Fibroblast of lung (primary cell): ENCODE data around the gene PEX11G. TPM values are rescaled to one million over a fixed set of nuclear protein-coding genes. Genes with fewer than 3 reads are reported as not detected.

Source experiments
- DNase-seq, 2 donors: peaks; one replicate each; pipeline versions ENCODE4 v3.0.0 to v3.0.0-alpha.2; 2010; ENCODE audit warnings: low read depth in 2 of 2
- H2AFZ ChIP-seq: 2 replicates; pipeline ENCODE4 v1.5.1; 2012; ENCODE audit warnings: low read length, control low read depth, inconsistent platforms
- H3K27ac ChIP-seq: 2 replicates; pipeline ENCODE4 v1.5.1; 2011; ENCODE audit warnings: low read length, control low read depth; ENCODE audit not compliant: insufficient read depth
- H3K27me3 ChIP-seq: 2 replicates; pipeline ENCODE4 v1.5.1; 2011; ENCODE audit warnings: mild to moderate bottlenecking, low read length; ENCODE audit not compliant: control insufficient read depth, insufficient read depth
- H3K36me3 ChIP-seq: 2 replicates; pipeline ENCODE4 v1.5.1; 2011; ENCODE audit warnings: low read length; ENCODE audit not compliant: control insufficient read depth, insufficient read depth
- H3K4me1 ChIP-seq: 2 replicates; pipeline ENCODE4 v1.5.1; 2011; ENCODE audit warnings: low read length; ENCODE audit not compliant: control insufficient read depth, insufficient read depth; ENCODE audit errors: extremely low read depth
- H3K4me2 ChIP-seq: 2 replicates; pipeline ENCODE4 v1.5.1; 2011; ENCODE audit warnings: low read length, control low read depth; ENCODE audit not compliant: insufficient read depth; ENCODE audit errors: extremely low read depth
- H3K4me3 ChIP-seq, 4 experiments: fragments of 200-600 bp in 1 of 4; sonication (generic) in 1 of 4; replicated peaks in 1 of 4; 2 replicates each; pipeline ENCODE4 v1.5.1; 2011 to 2016; ENCODE audit warnings: low read length in 4 of 4, low read depth in 3 of 4, mild to moderate bottlenecking in 3 of 4, control low read depth in 2 of 4, inconsistent platforms in 1 of 4, mixed read lengths in 1 of 4; ENCODE audit not compliant: insufficient read depth in 1 of 4; ENCODE audit errors: control extremely low read depth in 1 of 4
- H3K79me2 ChIP-seq: 2 replicates; pipeline ENCODE4 v1.5.1; 2012; ENCODE audit warnings: mild to moderate bottlenecking, low read length, inconsistent platforms; ENCODE audit not compliant: control insufficient read depth, insufficient read depth
- H3K9ac ChIP-seq: 2 replicates; pipeline ENCODE4 v1.5.1; 2011; ENCODE audit warnings: mild to moderate bottlenecking, low read length, control low read depth; ENCODE audit not compliant: insufficient read depth
- H3K9me3 ChIP-seq: 2 replicates; pipeline ENCODE4 v1.5.1; 2012; ENCODE audit warnings: low read depth, low read length; ENCODE audit not compliant: control insufficient read depth, insufficient read depth
- H4K20me1 ChIP-seq: 2 replicates; pipeline ENCODE4 v1.5.1; 2011; ENCODE audit warnings: low read length; ENCODE audit not compliant: control insufficient read depth, insufficient read depth; ENCODE audit errors: extremely low read depth
- EZH2 ChIP-seq: IDR thresholded peaks from 2 replicates; pipeline ENCODE4 v1.5.1; 2012; ENCODE audit warnings: low read length, control low read depth, mild to moderate bottlenecking; ENCODE audit errors: missing control alignments
- polyA plus RNA-seq, 2 donors: library from polyadenylated mRNA; depleted of rRNA in 1 of 2; stranded (reverse) in 1 of 2; unstranded in 1 of 2; fragments of >200 nt; gene quantifications; 2 replicates each; pipeline ENCODE4 v1.2.1, GENCODE V29; 2011 to 2012; ENCODE audit warnings: missing spikeins in 1 of 2
- total RNA-seq: library from RNA; depleted of rRNA; stranded (reverse); fragments of >200 nt; gene quantifications from 2 replicates; pipeline ENCODE4 v1.2.1, GENCODE V29; 2014
- TF ChIP-seq, protein P1 (sequence below), 2 donors: IDR thresholded peaks in 1 of 2; conservative IDR thresholded peaks in 1 of 2; 1 replicate in 1 of 2; 2 replicates in 1 of 2; pipeline ENCODE4 v1.5.1; 2011 to 2012; ENCODE audit warnings: low read length in 2 of 2, control low read depth in 1 of 2, inconsistent platforms in 1 of 2, low read depth in 1 of 2, mild to moderate bottlenecking in 1 of 2

The PEX11G gene
- total and polyA plus RNA-seq, 2 donors (not counting 1 experiment from before 2014, with no cell fraction given), result 1.2 to 3.8 TPM

DNA sequence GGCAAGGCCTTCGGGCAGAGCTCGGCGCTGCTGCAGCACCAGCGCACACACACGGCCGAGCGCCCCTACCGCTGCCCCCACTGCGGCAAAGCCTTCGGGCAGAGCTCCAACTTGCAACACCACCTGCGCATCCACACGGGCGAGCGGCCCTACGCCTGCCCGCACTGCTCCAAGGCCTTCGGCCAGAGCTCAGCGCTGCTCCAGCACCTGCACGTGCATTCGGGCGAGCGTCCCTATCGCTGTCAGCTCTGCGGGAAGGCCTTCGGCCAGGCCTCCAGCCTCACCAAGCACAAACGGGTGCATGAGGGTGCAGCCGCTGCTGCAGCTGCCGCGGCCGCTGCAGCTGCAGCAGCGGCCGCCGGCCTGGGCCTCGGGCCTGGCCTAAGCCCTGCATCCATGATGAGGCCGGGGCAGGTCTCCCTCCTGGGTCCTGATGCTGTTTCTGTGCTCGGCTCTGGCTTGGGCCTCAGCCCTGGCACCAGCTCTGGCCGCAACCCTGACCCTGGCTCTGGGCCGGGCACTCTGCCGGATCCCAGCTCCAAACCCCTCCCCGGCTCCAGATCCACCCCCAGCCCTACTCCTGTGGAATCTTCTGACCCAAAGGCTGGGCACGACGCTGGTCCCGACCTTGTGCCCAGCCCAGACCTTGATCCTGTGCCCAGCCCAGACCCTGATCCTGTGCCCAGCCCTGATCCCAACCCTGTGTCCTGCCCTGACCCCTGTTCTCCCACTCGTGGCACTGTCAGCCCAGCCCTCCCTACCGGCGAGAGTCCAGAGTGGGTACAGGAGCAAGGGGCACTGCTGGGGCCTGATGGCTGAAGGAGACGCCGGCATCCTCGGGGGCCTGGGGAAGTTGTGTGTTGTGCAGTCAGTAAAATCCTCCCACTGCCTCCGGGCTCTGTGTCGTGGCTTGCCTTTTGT, 31.6 kb upstream of the PEX11G start:
- H3K27ac ChIP-seq, result no peak overlapping the region
- peaks cover 5% of the 10 kb centered on the region for H3K4me1 ChIP-seq
- no peaks in the 10 kb centered on the region for H3K27me3 ChIP-seq
- H3K9me3 ChIP-seq, result no peaks in the 10 kb centered on the region
- H3K4me3 ChIP-seq, result no peak overlapping the region
- peaks cover 6% of the 10 kb centered on the region for H3K36me3 ChIP-seq
- no peak overlapping the region for H3K9ac ChIP-seq
- TF ChIP-seq, protein P1, sequence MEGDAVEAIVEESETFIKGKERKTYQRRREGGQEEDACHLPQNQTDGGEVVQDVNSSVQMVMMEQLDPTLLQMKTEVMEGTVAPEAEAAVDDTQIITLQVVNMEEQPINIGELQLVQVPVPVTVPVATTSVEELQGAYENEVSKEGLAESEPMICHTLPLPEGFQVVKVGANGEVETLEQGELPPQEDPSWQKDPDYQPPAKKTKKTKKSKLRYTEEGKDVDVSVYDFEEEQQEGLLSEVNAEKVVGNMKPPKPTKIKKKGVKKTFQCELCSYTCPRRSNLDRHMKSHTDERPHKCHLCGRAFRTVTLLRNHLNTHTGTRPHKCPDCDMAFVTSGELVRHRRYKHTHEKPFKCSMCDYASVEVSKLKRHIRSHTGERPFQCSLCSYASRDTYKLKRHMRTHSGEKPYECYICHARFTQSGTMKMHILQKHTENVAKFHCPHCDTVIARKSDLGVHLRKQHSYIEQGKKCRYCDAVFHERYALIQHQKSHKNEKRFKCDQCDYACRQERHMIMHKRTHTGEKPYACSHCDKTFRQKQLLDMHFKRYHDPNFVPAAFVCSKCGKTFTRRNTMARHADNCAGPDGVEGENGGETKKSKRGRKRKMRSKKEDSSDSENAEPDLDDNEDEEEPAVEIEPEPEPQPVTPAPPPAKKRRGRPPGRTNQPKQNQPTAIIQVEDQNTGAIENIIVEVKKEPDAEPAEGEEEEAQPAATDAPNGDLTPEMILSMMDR (conservative IDR thresholded peaks at IDR 0.05 in 1 of 2, IDR thresholded peaks at IDR 0.05 in 1 of 2; ENCODE audit: low read depth in 1 of 2, low read length in 2 of 2), result no peak
- TF ChIP-seq EZH2, result no peak
- peaks cover 2% of the 10 kb centered on the region for H3K79me2 ChIP-seq
- no peak for DNase-seq
- no peaks in the 10 kb centered on the region for H4K20me1 ChIP-seq
- no peak overlapping the region for H2AFZ ChIP-seq
- no peak overlapping the region for H3K4me2 ChIP-seq

DNA sequence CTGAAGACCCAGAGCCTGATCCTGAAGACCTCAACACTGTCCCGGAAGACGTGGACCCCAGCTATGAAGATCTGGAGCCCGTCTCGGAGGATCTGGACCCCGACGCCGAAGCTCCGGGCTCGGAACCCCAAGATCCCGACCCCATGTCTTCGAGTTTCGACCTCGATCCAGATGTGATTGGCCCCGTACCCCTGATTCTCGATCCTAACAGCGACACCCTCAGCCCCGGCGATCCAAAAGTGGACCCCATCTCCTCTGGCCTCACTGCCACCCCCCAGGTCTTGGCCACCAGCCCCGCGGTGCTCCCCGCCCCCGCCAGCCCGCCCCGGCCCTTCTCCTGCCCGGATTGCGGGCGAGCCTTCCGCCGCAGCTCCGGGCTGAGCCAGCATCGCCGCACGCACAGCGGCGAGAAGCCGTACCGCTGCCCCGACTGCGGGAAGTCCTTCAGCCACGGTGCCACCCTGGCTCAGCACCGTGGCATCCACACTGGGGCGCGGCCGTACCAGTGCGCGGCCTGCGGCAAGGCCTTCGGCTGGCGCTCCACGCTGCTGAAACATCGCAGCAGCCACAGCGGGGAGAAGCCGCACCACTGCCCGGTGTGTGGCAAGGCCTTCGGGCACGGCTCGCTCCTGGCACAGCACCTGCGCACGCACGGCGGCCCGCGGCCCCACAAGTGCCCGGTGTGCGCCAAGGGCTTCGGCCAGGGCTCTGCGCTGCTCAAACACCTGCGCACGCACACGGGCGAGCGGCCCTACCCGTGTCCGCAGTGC, 30.7 kb upstream of the PEX11G start:
- H3K36me3 ChIP-seq, result peaks cover 4% of the 10 kb centered on the region
- no peak overlapping the region for H3K4me2 ChIP-seq
- H2AFZ ChIP-seq, result no peak overlapping the region
- TF ChIP-seq, protein P1 (conservative IDR thresholded peaks at IDR 0.05 in 1 of 2, IDR thresholded peaks at IDR 0.05 in 1 of 2; ENCODE audit: low read depth in 1 of 2, low read length in 2 of 2), result no peak
- no peak for TF ChIP-seq EZH2
- H3K9me3 ChIP-seq, result no peaks in the 10 kb centered on the region
- H3K27ac ChIP-seq, result no peak overlapping the region
- peaks cover 2% of the 10 kb centered on the region for H3K79me2 ChIP-seq
- no peaks in the 10 kb centered on the region for H4K20me1 ChIP-seq
- no peak overlapping the region for H3K4me3 ChIP-seq
- DNase-seq, result no peak
- H3K27me3 ChIP-seq, result no peaks in the 10 kb centered on the region
- peaks cover 8% of the 10 kb centered on the region for H3K4me1 ChIP-seq
- H3K9ac ChIP-seq, result no peak overlapping the region

DNA sequence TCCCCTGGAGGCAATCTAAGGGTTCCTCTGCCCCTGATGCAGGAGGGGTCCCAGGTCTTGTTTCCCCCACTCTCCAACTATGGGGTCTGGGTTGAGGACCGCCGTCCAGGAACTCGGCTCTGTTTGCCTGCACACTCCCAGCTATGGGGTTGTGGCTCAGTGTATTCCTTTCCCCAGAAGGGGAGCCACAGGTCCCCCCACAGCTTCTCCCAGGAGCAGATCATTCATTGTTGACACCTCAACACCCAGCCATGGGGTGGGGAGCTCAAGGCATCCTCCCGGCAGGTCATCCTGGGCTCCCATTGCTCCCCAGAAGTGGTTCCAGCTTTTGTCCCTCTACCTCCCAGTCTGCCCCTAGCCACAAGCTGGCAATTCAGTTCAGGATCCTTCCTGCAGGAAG, 28.0 kb upstream of the PEX11G start:
- no peaks in the 10 kb centered on the region for H3K9me3 ChIP-seq
- peaks cover 6% of the 10 kb centered on the region for H3K4me1 ChIP-seq
- no peak for TF ChIP-seq EZH2
- TF ChIP-seq, protein P1 (conservative IDR thresholded peaks at IDR 0.05 in 1 of 2, IDR thresholded peaks at IDR 0.05 in 1 of 2; ENCODE audit: low read depth in 1 of 2, low read length in 2 of 2), result no peak
- peak overlapping the region; percentile 43 for H3K27ac ChIP-seq
- H3K4me2 ChIP-seq, result peak overlapping the region; percentile 77
- H3K27me3 ChIP-seq, result no peaks in the 10 kb centered on the region
- peak overlapping the region; percentile 66 for H3K9ac ChIP-seq
- peak overlapping the region; percentile 74 to 86 (median 78) for H3K4me3 ChIP-seq
- H3K79me2 ChIP-seq, result no peaks in the 10 kb centered on the region
- H4K20me1 ChIP-seq, result no peaks in the 10 kb centered on the region
- no peak overlapping the region for H2AFZ ChIP-seq
- no peak for DNase-seq
- peaks cover 4% of the 10 kb centered on the region for H3K36me3 ChIP-seq
